ENCODE data around the gene DHCR7. TPM values are rescaled to one million over a fixed set of nuclear protein-coding genes. Genes with fewer than 3 reads are reported as not detected.

DHCR7 gene
- total RNA-seq, 1 donor from 2014 or later, result 36.7 TPM

DNA sequence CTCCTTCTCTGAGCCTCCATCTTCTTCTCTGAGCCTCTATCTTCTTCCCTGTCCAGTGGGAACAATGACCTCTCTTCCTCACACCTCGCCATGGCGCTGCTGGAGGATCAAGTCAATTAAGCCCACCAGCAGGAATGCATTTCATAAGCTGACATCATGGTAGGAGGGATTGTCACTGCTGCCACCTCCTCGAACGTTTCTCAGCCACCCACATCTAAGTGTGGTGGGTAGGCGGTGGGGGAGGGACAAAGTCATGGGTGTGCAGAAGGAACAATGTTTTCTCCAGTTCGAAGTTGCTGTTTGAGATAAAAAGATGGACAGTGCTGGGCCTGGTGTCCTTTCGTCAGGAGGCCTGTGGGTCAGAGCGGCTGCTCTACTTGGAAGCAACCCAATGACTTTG lies 44.0 kb downstream of the DHCR7 start:
- Histone ChIP-seq H3K36me3 (no peaks in the 10 kb centered on the region), H3F3A (ENCODE audit: low read depth) (no peaks in the 10 kb centered on the region), H3K9me3 (ENCODE audit: low read depth) (no peaks in the 10 kb centered on the region), H3K27me3 (no peaks in the 10 kb centered on the region), H4K20me1 (ENCODE audit: low read depth) (no peaks in the 10 kb centered on the region), H3K27ac (no peak overlapping the region), H3K79me2 (ENCODE audit: low read depth) (no peaks in the 10 kb centered on the region), H2AFZ (replicated peaks) (no peak overlapping the region), H3K4me3 (no peak overlapping the region), H3K4me1 (no peaks in the 10 kb centered on the region), H3K9ac (no peak overlapping the region), H3K4me2 (no peak overlapping the region)
- Mint-ChIP-seq H3K27ac (no peak overlapping the region), H3K36me3 (no peaks in the 10 kb centered on the region), H3K27me3 (ENCODE audit: insufficient read depth, low read depth) (peaks cover 17% of the 10 kb centered on the region), H3K4me3 (no peak overlapping the region), H3K4me1 (no peaks in the 10 kb centered on the region), H3K9me3 (peaks cover 8% of the 10 kb centered on the region)
- TF ChIP-seq EZH2phosphoT487 (IDR thresholded peaks at IDR 0.05) (no peak), EZH2 (IDR thresholded peaks at IDR 0.05) (no peak)
- TF ChIP-seq, protein P1, sequence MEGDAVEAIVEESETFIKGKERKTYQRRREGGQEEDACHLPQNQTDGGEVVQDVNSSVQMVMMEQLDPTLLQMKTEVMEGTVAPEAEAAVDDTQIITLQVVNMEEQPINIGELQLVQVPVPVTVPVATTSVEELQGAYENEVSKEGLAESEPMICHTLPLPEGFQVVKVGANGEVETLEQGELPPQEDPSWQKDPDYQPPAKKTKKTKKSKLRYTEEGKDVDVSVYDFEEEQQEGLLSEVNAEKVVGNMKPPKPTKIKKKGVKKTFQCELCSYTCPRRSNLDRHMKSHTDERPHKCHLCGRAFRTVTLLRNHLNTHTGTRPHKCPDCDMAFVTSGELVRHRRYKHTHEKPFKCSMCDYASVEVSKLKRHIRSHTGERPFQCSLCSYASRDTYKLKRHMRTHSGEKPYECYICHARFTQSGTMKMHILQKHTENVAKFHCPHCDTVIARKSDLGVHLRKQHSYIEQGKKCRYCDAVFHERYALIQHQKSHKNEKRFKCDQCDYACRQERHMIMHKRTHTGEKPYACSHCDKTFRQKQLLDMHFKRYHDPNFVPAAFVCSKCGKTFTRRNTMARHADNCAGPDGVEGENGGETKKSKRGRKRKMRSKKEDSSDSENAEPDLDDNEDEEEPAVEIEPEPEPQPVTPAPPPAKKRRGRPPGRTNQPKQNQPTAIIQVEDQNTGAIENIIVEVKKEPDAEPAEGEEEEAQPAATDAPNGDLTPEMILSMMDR (IDR thresholded peaks at IDR 0.05), result no peak
- DNase-seq (ENCODE audit: low spot score), result no peak

DNA sequence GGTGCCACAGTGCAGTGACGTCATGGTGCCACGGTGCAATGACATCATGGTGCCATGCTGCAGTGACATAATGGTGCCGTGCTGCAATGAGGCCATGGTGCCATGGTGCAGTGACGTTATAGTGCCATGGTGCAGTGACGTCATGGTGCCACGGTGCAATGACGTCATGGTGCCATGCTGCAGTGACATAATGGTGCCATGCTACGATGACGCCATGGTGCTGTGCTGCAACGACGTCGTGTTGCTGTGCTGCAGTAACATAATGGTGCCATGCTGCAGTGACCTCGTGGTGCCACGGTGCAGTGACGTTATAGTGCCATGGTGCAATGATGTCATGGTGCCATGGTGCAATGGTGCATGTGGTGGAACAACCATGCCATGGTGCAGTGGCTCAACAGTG lies 45.3 kb downstream of the DHCR7 start:
- no peak for DNase-seq (ENCODE audit: low spot score)
- Mint-ChIP-seq H3K27ac (no peak overlapping the region), H3K4me1 (no peaks in the 10 kb centered on the region), H3K4me3 (no peak overlapping the region), H3K27me3 (ENCODE audit: insufficient read depth, low read depth) (peaks cover 12% of the 10 kb centered on the region), H3K36me3 (no peaks in the 10 kb centered on the region), H3K9me3 (peaks cover 8% of the 10 kb centered on the region)
- Histone ChIP-seq H3K79me2 (ENCODE audit: low read depth) (no peaks in the 10 kb centered on the region), H4K20me1 (ENCODE audit: low read depth) (no peaks in the 10 kb centered on the region), H3K9me3 (ENCODE audit: low read depth) (no peaks in the 10 kb centered on the region), H3K4me2 (no peak overlapping the region), H3K36me3 (no peaks in the 10 kb centered on the region), H2AFZ (replicated peaks) (no peak overlapping the region), H3F3A (ENCODE audit: low read depth) (no peaks in the 10 kb centered on the region), H3K27me3 (no peaks in the 10 kb centered on the region), H3K9ac (no peak overlapping the region), H3K27ac (no peak overlapping the region), H3K4me1 (no peaks in the 10 kb centered on the region), H3K4me3 (no peak overlapping the region)
- TF ChIP-seq EZH2phosphoT487 (IDR thresholded peaks at IDR 0.05) (no peak), EZH2 (IDR thresholded peaks at IDR 0.05) (no peak)
- TF ChIP-seq, protein P1 (IDR thresholded peaks at IDR 0.05), result no peak

DNA sequence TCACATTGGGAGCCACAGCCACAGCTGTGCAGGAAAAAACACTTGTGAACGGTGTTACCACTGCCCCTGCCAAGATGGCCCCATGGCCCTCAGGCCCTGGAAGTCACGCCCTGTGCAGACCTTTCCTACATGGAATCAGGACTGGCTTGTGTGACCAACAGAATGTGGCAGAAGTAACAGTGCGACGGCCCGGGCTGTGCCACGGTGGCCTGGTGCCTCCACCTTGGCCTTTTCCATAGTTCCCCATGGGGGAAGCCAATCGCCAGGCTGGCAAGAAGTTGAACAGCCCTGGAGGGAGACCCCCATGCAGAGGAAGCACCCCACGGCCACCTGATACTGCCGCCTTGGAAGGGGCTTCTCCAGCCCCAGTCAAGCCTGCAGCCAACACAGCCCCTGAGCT lies 48.0 kb downstream of the DHCR7 start:
- Histone ChIP-seq H3F3A (ENCODE audit: low read depth) (no peaks in the 10 kb centered on the region), H3K4me1 (no peaks in the 10 kb centered on the region), H3K4me2 (no peak overlapping the region), H3K79me2 (ENCODE audit: low read depth) (no peaks in the 10 kb centered on the region), H3K36me3 (no peaks in the 10 kb centered on the region), H3K27me3 (no peaks in the 10 kb centered on the region), H3K4me3 (no peak overlapping the region), H2AFZ (replicated peaks) (no peak overlapping the region), H3K9ac (no peak overlapping the region), H3K27ac (no peak overlapping the region), H4K20me1 (ENCODE audit: low read depth) (no peaks in the 10 kb centered on the region), H3K9me3 (ENCODE audit: low read depth) (no peaks in the 10 kb centered on the region)
- TF ChIP-seq, protein P1 (IDR thresholded peaks at IDR 0.05), result no peak
- no peak for TF ChIP-seq EZH2 (IDR thresholded peaks at IDR 0.05)
- TF ChIP-seq EZH2phosphoT487 (IDR thresholded peaks at IDR 0.05), result no peak
- peaks cover 6% of the 10 kb centered on the region for H3K9me3 Mint-ChIP-seq
- no peaks in the 10 kb centered on the region for H3K36me3 Mint-ChIP-seq
- no peak for DNase-seq (ENCODE audit: low spot score)
- no peak overlapping the region for H3K27ac Mint-ChIP-seq
- peaks cover 12% of the 10 kb centered on the region for H3K27me3 Mint-ChIP-seq (ENCODE audit: insufficient read depth, low read depth)
- H3K4me1 Mint-ChIP-seq, result no peaks in the 10 kb centered on the region
- H3K4me3 Mint-ChIP-seq, result no peak overlapping the region
